ENCODE results near the gene UACA.

The UACA gene

GRCh38 chr15:70659662-70660061 lies 103.7 kb downstream of the UACA start:
- no peak for DNase-seq

GRCh38 chr15:70658641-70659040 lies 104.7 kb downstream of the UACA start:
- no peak for DNase-seq

GRCh38 chr15:70653426-70653825 lies 109.9 kb downstream of the UACA start:
- DNase-seq, result no peak

GRCh38 chr15:70652341-70652740 lies 111.0 kb downstream of the UACA start:
- DNase-seq, result no peak

- no peak for DNase-seq
Observed at GRCh38 chr15:70651303-70651845, 112.0 kb downstream of the UACA start.

- no peak for DNase-seq
Observed at GRCh38 chr15:70650567-70651302, 112.6 kb downstream of the UACA start.

GRCh38 chr15:70647396-70647795 lies 116.0 kb downstream of the UACA start:
- DNase-seq, result no peak

GRCh38 chr15:70646169-70646568 lies 117.2 kb downstream of the UACA start:
- no peak for DNase-seq

GRCh38 chr15:70643783-70644125 lies 119.6 kb downstream of the UACA start:
- DNase-seq, result no peak

GRCh38 chr15:70643106-70643782 lies 120.1 kb downstream of the UACA start:
- DNase-seq, result no peak

GRCh38 chr15:70636540-70637165 lies 126.7 kb downstream of the UACA start:
- DNase-seq, result no peak

GRCh38 chr15:70635895-70636294 lies 127.5 kb downstream of the UACA start:
- no peak for DNase-seq

- DNase-seq, result no peak
Observed at GRCh38 chr15:70633991-70634390, 129.4 kb downstream of the UACA start.

GRCh38 chr15:70633103-70633831 lies 130.1 kb downstream of the UACA start:
- DNase-seq, result no peak

GRCh38 chr15:70632491-70633102 lies 130.8 kb downstream of the UACA start:
- no peak for DNase-seq

- DNase-seq, result no peak
Observed at GRCh38 chr15:70632079-70632478, 131.3 kb downstream of the UACA start.

- DNase-seq, result no peak
Observed at GRCh38 chr15:70629735-70630273, 133.6 kb downstream of the UACA start.

GRCh38 chr15:70628549-70628896 lies 134.8 kb downstream of the UACA start:
- no peak for DNase-seq

- DNase-seq, result no peak
Observed at GRCh38 chr15:70627734-70628548, 135.4 kb downstream of the UACA start.

GRCh38 chr15:70627322-70627721 lies 136.0 kb downstream of the UACA start:
- no peak for DNase-seq

GRCh38 chr15:70625438-70625837 lies 137.9 kb downstream of the UACA start:
- no peak for DNase-seq

- no peak for DNase-seq
Observed at GRCh38 chr15:70625011-70625410, 138.3 kb downstream of the UACA start.

All from DMS 273 treated with DMSO at 0.1 percent for 48 hours (cell line).